ENCODE results near the gene HTRA3. TPM values are rescaled to one million over a fixed set of nuclear protein-coding genes. Genes with fewer than 3 reads are reported as not detected.

The HTRA3 gene
- total RNA-seq, 2 donors from 2014 or later = 52.6 to 55.5 TPM

DNA sequence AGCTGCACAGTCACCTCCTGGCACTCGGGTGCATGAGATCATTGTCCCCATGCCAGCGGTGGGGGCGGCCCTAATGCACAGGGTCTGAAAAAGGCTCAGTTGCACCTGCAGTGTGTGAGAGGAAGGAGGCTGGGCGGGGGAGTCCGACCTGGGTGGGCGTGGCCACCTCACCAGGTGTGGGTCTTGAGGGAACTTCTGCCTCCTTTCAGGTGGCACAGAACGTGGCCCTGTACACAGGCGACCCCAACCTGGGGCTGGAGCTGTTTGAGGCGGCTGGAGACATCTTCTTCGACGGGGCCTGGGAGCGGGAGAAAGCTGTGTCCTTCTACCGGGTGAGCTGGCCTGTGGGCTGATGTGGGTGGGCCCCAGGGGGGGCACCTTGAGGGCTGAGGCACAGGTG, 34.3 kb upstream of the HTRA3 start:
- peaks cover 2% of the 10 kb centered on the region for H3K36me3 ChIP-seq
- ATAC-seq (ENCODE audit: insufficient number of reproducible peaks, low FRiP score, low read depth) (no peak), DNase-seq (ENCODE audit: low spot score) (no peak)
- H3K27ac ChIP-seq = no peak overlapping the region
- TF ChIP-seq, protein P1, sequence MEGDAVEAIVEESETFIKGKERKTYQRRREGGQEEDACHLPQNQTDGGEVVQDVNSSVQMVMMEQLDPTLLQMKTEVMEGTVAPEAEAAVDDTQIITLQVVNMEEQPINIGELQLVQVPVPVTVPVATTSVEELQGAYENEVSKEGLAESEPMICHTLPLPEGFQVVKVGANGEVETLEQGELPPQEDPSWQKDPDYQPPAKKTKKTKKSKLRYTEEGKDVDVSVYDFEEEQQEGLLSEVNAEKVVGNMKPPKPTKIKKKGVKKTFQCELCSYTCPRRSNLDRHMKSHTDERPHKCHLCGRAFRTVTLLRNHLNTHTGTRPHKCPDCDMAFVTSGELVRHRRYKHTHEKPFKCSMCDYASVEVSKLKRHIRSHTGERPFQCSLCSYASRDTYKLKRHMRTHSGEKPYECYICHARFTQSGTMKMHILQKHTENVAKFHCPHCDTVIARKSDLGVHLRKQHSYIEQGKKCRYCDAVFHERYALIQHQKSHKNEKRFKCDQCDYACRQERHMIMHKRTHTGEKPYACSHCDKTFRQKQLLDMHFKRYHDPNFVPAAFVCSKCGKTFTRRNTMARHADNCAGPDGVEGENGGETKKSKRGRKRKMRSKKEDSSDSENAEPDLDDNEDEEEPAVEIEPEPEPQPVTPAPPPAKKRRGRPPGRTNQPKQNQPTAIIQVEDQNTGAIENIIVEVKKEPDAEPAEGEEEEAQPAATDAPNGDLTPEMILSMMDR (IDR thresholded peaks at IDR 0.05) = no peak
- H3K27me3 ChIP-seq (replicated peaks; ENCODE audit: insufficient read depth) = no peaks in the 10 kb centered on the region
- no peaks in the 10 kb centered on the region for H3K4me1 ChIP-seq (ENCODE audit: control insufficient read depth in 1 of 2, low read depth in 2 of 2)
- H3K4me3 ChIP-seq = no peak overlapping the region
- H3K9me3 ChIP-seq = no peaks in the 10 kb centered on the region

GRCh38 chr4:8235686-8236085, 33.9 kb upstream of the HTRA3 start:
- Histone ChIP-seq H3K4me1 (ENCODE audit: control insufficient read depth in 1 of 2, low read depth in 2 of 2) (no peaks in the 10 kb centered on the region), H3K36me3 (peaks cover 2% of the 10 kb centered on the region), H3K4me3 (no peak overlapping the region), H3K9me3 (no peaks in the 10 kb centered on the region), H3K27ac (no peak overlapping the region), H3K27me3 (replicated peaks; ENCODE audit: insufficient read depth) (no peaks in the 10 kb centered on the region)
- DNase-seq (ENCODE audit: low spot score) (no peak), ATAC-seq (ENCODE audit: insufficient number of reproducible peaks, low FRiP score, low read depth) (no peak)
- TF ChIP-seq, protein P1 (IDR thresholded peaks at IDR 0.05) = no peak

- peaks cover 2% of the 10 kb centered on the region for H3K36me3 ChIP-seq
- no peak overlapping the region for H3K4me3 ChIP-seq
- ATAC-seq (ENCODE audit: insufficient number of reproducible peaks, low FRiP score, low read depth) (no peak), DNase-seq (ENCODE audit: low spot score) (no peak)
- H3K27ac ChIP-seq = no peak overlapping the region
- no peaks in the 10 kb centered on the region for H3K4me1 ChIP-seq (ENCODE audit: control insufficient read depth in 1 of 2, low read depth in 2 of 2)
- H3K27me3 ChIP-seq (replicated peaks; ENCODE audit: insufficient read depth) = no peaks in the 10 kb centered on the region
- no peaks in the 10 kb centered on the region for H3K9me3 ChIP-seq
- TF ChIP-seq, protein P1 (IDR thresholded peaks at IDR 0.05) = no peak
These were observed 33.2 kb upstream of the HTRA3 start for GRCh38 chr4:8236106-8236919.

- Histone ChIP-seq H3K9me3 (no peaks in the 10 kb centered on the region), H3K4me3 (no peak overlapping the region), H3K36me3 (peaks cover 2% of the 10 kb centered on the region), H3K4me1 (ENCODE audit: control insufficient read depth in 1 of 2, low read depth in 2 of 2) (no peaks in the 10 kb centered on the region), H3K27me3 (replicated peaks; ENCODE audit: insufficient read depth) (no peaks in the 10 kb centered on the region), H3K27ac (no peak overlapping the region)
- no peak for ATAC-seq (ENCODE audit: insufficient number of reproducible peaks, low FRiP score, low read depth)
- no peak for DNase-seq (ENCODE audit: low spot score)
- TF ChIP-seq, protein P1 (IDR thresholded peaks at IDR 0.05) = no peak
These were observed 32.7 kb upstream of the HTRA3 start for GRCh38 chr4:8236920-8237195.

- peaks cover 2% of the 10 kb centered on the region for H3K36me3 ChIP-seq
- ATAC-seq (ENCODE audit: insufficient number of reproducible peaks, low FRiP score, low read depth) = no peak
- H3K9me3 ChIP-seq = no peaks in the 10 kb centered on the region
- H3K27ac ChIP-seq = no peak overlapping the region
- DNase-seq (ENCODE audit: low spot score) = no peak
- no peak overlapping the region for H3K4me3 ChIP-seq
- H3K4me1 ChIP-seq (ENCODE audit: control insufficient read depth in 1 of 2, low read depth in 2 of 2) = peaks cover 2% of the 10 kb centered on the region in 2 donors
- TF ChIP-seq, protein P1 (IDR thresholded peaks at IDR 0.05) = no peak
- H3K27me3 ChIP-seq (replicated peaks; ENCODE audit: insufficient read depth) = no peaks in the 10 kb centered on the region
These were observed 32.1 kb upstream of the HTRA3 start for GRCh38 chr4:8237256-8237989.

Measured in thoracic aorta (tissue), 2 donors.